K562 (cell line): ENCODE measurements around the gene SCUBE1. TPM values are rescaled to one million over a fixed set of nuclear protein-coding genes. Genes with fewer than 3 reads are reported as not detected.

Experiments used
- ATAC-seq: fragments of 200-7000 bp; cut with Tn5 transposase; 3 replicates; pipeline ENCODE4 v1.9.1; 2020; ENCODE audit warnings: moderate library complexity
- BruUV-seq: library from RNA; stranded (reverse); fragments of 400-500 nt; replicated peaks from 2 replicates; lab custom pipeline; 2021; lab: Mats Ljungman, UMichigan
- CTCF ChIA-PET: fragments of 300-600 bp; formaldehyde crosslinking; extraction: SDS; loops from one replicate; lab custom pipeline; 2021; ENCODE audit warnings: low intra/inter-chr PET ratio; lab: Yijun Ruan, JAX
- POLR2A ChIA-PET: fragments of 300-600, 350-650 bp; sonication (Branson Sonifier 250); formaldehyde crosslinking; extraction: SDS; loops from one replicate; lab custom pipeline; 2021; ENCODE audit warnings: antibody characterized with exemption, inconsistent platforms; lab: Yijun Ruan, JAX
- DNase-seq, 4 experiments: peaks; one replicate each; pipeline versions ENCODE4 v3.0.0 to v3.0.0-alpha.2; 2011 to 2018; ENCODE audit warnings: low spot score in 3 of 4, mixed read lengths in 3 of 4; ENCODE audit errors: extremely low read depth in 1 of 4
- FAIRE-seq: peaks from 2 replicates; lab custom pipeline; 2011; peaks lifted over from hg19 to GRCh38; lab: Jason Lieb, UNC
- H2AFZ ChIP-seq: 2 replicates; pipeline ENCODE4 v1.6.0; 2011; ENCODE audit warnings: low read depth, low read length, control low read depth, inconsistent platforms
- H3K27ac ChIP-seq: fragments of 200-600 bp; 3 replicates; pipeline ENCODE4 v1.8.0; 2011; ENCODE audit warnings: low read depth, mild to moderate bottlenecking, control low read depth, inconsistent platforms, low read length, moderate library complexity, mixed read lengths; ENCODE audit errors: extremely low read depth
- H3K27me3 ChIP-seq, 2 experiments: fragments of 300-600 bp in 1 of 2; 2 replicates in 1 of 2; 3 replicates in 1 of 2; pipeline versions ENCODE4 v1.6.0 to v1.8.0; 2011; ENCODE audit warnings: inconsistent platforms in 2 of 2, low read length in 2 of 2, mild to moderate bottlenecking in 1 of 2, mixed read lengths in 1 of 2, moderate library complexity in 1 of 2; ENCODE audit not compliant: control insufficient read depth in 2 of 2, insufficient read depth in 2 of 2
- H3K36me3 ChIP-seq: fragments of 300-600 bp; 3 replicates; pipeline ENCODE4 v1.8.0; 2011; ENCODE audit warnings: mild to moderate bottlenecking, low read length, inconsistent platforms; ENCODE audit not compliant: control insufficient read depth, insufficient read depth
- H3K4me1 ChIP-seq, 2 experiments: fragments of 200-600 bp in 1 of 2; replicated peaks in 1 of 2; 2 replicates in 1 of 2; 3 replicates in 1 of 2; pipeline versions ENCODE4 v1.5.1 to v1.8.0; 2011; ENCODE audit warnings: inconsistent platforms in 2 of 2, low read length in 2 of 2, mild to moderate bottlenecking in 1 of 2, mixed read lengths in 1 of 2, moderate library complexity in 1 of 2; ENCODE audit not compliant: control insufficient read depth in 2 of 2, insufficient read depth in 2 of 2
- H3K4me2 ChIP-seq: 2 replicates; pipeline ENCODE4 v1.6.1; 2011; ENCODE audit warnings: low read length, control low read depth, inconsistent platforms, mixed read lengths; ENCODE audit not compliant: insufficient read depth
- H3K4me3 ChIP-seq: fragments of 200-600 bp; sonication (generic), shearing (Covaris generic); 2 replicates; pipeline ENCODE4 v1.5.1; 2016; ENCODE audit warnings: control low read depth, inconsistent platforms
- H3K79me2 ChIP-seq: fragments of 200-600 bp; 3 replicates; pipeline ENCODE4 v1.8.0; 2011; ENCODE audit warnings: low read length, inconsistent platforms; ENCODE audit not compliant: control insufficient read depth, insufficient read depth
- H3K9ac ChIP-seq, 2 experiments: 2 replicates each; pipeline versions ENCODE4 v1.6.0 to v1.6.1; 2011; ENCODE audit warnings: low read depth in 2 of 2, low read length in 2 of 2, control low read depth in 1 of 2, inconsistent platforms in 1 of 2, mild to moderate bottlenecking in 1 of 2, mixed read lengths in 1 of 2; ENCODE audit not compliant: insufficient read depth in 1 of 2
- H3K9me1 ChIP-seq: one replicate; pipeline ENCODE4 v1.6.0; 2011; ENCODE audit warnings: inconsistent platforms, mild to moderate bottlenecking, low read length, moderate library complexity; ENCODE audit not compliant: control insufficient read depth, insufficient read depth
- H3K9me3 ChIP-seq: replicated peaks from 2 replicates; pipeline ENCODE4 v1.5.1; 2011; ENCODE audit warnings: low read depth, low read length, inconsistent platforms; ENCODE audit not compliant: control insufficient read depth, insufficient read depth
- H4K20me1 ChIP-seq: replicated peaks from 2 replicates; pipeline ENCODE4 v1.6.1; 2011; ENCODE audit warnings: low read length, inconsistent platforms, mixed read lengths; ENCODE audit not compliant: control insufficient read depth, insufficient read depth
- HSF4 ChIP-seq: fragments of 250-450 bp; sonication (Bioruptor Pico); IDR thresholded peaks from 2 replicates; pipeline ENCODE4 v2.1.2; 2022; ENCODE audit warnings: mild to moderate bottlenecking, moderate library complexity, borderline replicate concordance
- NFIC ChIP-seq: fragments of 450-650 bp; IDR thresholded peaks from 2 replicates; pipeline ENCODE4 v1.6.1; 2017; ENCODE audit warnings: mild to moderate bottlenecking, inconsistent platforms
- RNF2 ChIP-seq: sonication (generic); IDR thresholded peaks from 2 replicates; pipeline ENCODE4 v1.6.1; 2016
- WGBS: fragments of 100-300 bp; shearing (Covaris generic); methylation state at CpG from one replicate; pipeline ENCODE4 v1.1.6; 2016; ENCODE audit warnings: low coverage, mixed read lengths; ENCODE audit not compliant: insufficient coverage; ENCODE audit errors: missing lambda C conversion rate; 5-methylcytosine and 5-hydroxymethylcytosine counted together
- in situ Hi-C: fragments of 300-500 bp; cut with MboI; formaldehyde crosslinking; loops from 4 replicates; pipeline ENCODE4 v1.15.0; 2018; ENCODE audit warnings: inconsistent platforms, mixed read lengths
- intact Hi-C: fragments of 100-400 bp; cut with micrococcal nuclease; formaldehyde crosslinking; loops from 2 replicates; pipeline ENCODE4 v1.14.2; 2022
- polyA plus RNA-seq, 8 experiments: library from polyadenylated mRNA; depleted of rRNA in 4 of 8; stranded (reverse) in 5 of 8; unstranded in 3 of 8; fragments of >200 nt; fragmentation: Nextera tagmentation in 2 of 8; fragmentation: Illumina TruSeq in 1 of 8; extraction: Ambion mirVana in 2 of 8; extraction: Trizol in 1 of 8; gene quantifications; 2 replicates each; pipeline versions ENCODE4 v1.2.1 to v1.2.3, GENCODE V29; 2011 to 2014; ENCODE audit warnings: inconsistent platforms in 1 of 8, missing spikeins in 1 of 8
- total RNA-seq, 7 experiments: library from RNA; depleted of rRNA in 6 of 7; stranded (reverse); fragments of >200 nt in 6 of 7; fragmentation: Illumina TruSeq in 2 of 7; extraction: Trizol in 2 of 7; gene quantifications; 2 replicates each; pipeline versions ENCODE4 v1.2.1 to v1.2.3, GENCODE V29; 2011 to 2021; ENCODE audit warnings: low replicate concordance in 1 of 7
- TF ChIP-seq, protein P1 (sequence below), 3 experiments: fragments of 200-800 bp in 1 of 3; fragments of 250-450 bp in 1 of 3; fragments of 450-650 bp in 1 of 3; sonication (Bioruptor Pico) in 1 of 3; sonication (Bioruptor generic) in 1 of 3; formaldehyde crosslinking in 1 of 3; IDR thresholded peaks; 2 replicates each; pipeline versions ENCODE4 v1.6.1 to v1.8.0; 2016 to 2022; ENCODE audit warnings: mild to moderate bottlenecking in 2 of 3, missing genetic modification characterization in 2 of 3, missing compliant biosample characterization in 1 of 3, moderate library complexity in 1 of 3

Gene SCUBE1
- total and polyA plus RNA-seq, 9 of the 15 experiments (the other 6 are each of a cell fraction or from before 2014, with no cell fraction given) = 0.03 to 0.47 (median 0.29) TPM; not detected in 6

DNA sequence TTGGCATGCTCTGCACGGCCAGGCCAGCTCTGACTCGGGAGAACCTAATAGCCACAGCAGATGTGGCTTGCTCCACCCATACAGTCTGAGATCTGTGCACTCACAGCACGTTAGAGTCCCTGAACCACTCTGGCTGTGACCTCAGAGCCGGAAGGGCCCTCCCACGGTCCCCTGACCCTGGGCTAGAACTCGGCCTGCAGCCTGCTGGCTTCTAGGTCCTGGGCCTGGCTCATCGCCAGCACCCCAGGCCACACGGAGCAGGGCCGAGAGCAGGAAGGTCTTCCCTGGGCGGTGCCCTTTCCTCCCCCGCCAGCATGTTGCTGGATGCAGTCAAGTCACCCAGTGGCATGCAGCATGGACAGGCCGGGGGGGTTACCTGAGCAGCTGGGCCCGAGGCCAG lies 120.9 kb downstream of the SCUBE1 start (continued):
- TF ChIP-seq, protein P1, sequence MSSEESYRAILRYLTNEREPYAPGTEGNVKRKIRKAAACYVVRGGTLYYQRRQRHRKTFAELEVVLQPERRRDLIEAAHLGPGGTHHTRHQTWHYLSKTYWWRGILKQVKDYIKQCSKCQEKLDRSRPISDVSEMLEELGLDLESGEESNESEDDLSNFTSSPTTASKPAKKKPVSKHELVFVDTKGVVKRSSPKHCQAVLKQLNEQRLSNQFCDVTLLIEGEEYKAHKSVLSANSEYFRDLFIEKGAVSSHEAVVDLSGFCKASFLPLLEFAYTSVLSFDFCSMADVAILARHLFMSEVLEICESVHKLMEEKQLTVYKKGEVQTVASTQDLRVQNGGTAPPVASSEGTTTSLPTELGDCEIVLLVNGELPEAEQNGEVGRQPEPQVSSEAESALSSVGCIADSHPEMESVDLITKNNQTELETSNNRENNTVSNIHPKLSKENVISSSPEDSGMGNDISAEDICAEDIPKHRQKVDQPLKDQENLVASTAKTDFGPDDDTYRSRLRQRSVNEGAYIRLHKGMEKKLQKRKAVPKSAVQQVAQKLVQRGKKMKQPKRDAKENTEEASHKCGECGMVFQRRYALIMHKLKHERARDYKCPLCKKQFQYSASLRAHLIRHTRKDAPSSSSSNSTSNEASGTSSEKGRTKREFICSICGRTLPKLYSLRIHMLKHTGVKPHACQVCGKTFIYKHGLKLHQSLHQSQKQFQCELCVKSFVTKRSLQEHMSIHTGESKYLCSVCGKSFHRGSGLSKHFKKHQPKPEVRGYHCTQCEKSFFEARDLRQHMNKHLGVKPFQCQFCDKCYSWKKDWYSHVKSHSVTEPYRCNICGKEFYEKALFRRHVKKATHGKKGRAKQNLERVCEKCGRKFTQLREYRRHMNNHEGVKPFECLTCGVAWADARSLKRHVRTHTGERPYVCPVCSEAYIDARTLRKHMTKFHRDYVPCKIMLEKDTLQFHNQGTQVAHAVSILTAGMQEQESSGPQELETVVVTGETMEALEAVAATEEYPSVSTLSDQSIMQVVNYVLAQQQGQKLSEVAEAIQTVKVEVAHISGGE (CRISPR knock-in tag; IDR thresholded peaks at IDR 0.05) = no peak
- TF ChIP-seq NFIC = peak; percentile 90
- TF ChIP-seq, all 486 proteins: peak for 7

DNA sequence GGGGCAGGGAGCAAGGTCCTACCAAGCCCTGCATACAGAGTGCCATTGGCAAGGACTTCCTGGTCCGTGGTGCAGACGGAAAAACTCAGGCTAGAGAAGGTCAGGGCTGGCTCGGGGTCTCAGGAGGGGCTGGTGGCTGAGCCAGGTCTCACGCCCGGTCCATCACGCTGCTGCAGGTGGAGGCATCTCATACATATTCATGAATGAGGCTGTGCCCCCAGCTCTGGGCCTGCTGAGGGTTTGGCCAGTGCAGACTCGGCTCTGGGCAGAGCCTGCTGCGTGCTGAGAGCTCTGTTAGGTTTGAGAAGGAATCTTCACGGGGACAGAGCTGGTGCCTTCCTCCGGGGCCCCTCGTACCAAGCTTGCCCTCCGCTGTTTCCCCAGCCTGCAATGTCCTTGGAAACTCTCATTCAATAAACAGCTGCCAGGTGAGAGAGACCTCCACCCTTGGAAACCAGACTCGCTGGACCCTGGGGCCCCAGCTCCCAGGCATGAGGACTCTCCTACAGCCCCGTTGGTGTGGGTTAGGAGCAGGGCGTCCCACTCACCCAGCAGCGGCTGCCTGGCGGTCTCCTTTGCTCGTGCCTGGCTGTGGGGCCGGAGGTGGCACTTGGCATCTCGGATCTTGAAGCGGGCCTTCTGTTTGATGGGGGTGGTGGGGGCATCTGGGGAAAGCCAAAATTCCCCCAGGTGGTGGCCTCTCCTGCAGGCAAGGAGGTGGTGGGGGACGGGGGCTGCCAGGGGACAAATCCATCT lies 122.4 kb downstream of the SCUBE1 start:
- H2AFZ ChIP-seq = no peak overlapping the region
- no peak for DNase-seq
- BruUV-seq = no TSS peak
- H3K9me3 ChIP-seq = no peaks in the 10 kb centered on the region
- no peak overlapping the region for H3K27ac ChIP-seq
- no peaks in the 10 kb centered on the region for H3K9me1 ChIP-seq
- CTCF ChIA-PET = no interaction called here
- no peak for ATAC-seq
- H3K4me3 ChIP-seq = no peak overlapping the region
- WGBS = 63% methylated on average over 11 of the region's 22 CpGs
- H3K36me3 ChIP-seq = no peaks in the 10 kb centered on the region
- H3K4me1 ChIP-seq = peaks cover 4 to 41% of the 10 kb centered on the region in 2 experiments; a peak in 4 of 5 replicates
- peak overlapping the region in 1 of 2 experiments; percentile 52; a peak in 1 of 4 replicates for H3K9ac ChIP-seq
- FAIRE-seq = no peak
- no peaks in the 10 kb centered on the region for H4K20me1 ChIP-seq
- TF ChIP-seq RNF2 (no peak), HSF4 (CRISPR knock-in tag) (no peak)
- no peak overlapping the region for H3K4me2 ChIP-seq
- 0 out of 5 replicates have a peak, but pooled peaks cover 0 to 4% of the 10 kb centered on the region in 2 experiments for H3K27me3 ChIP-seq
- in situ Hi-C loops (no loop called here), intact Hi-C loops (no loop called here)
- POLR2A ChIA-PET = interaction anchor here (0.6 kb wide), 1 partner anchor 163 kb away, joined by 3 read pairs; no protein-coding TSS in a partner anchor
- H3K79me2 ChIP-seq = no peaks in the 10 kb centered on the region
